Trophoblast cell (in vitro differentiated cells and primary cell): ENCODE data around the gene PATL1.
A peak's percentile ranks its signal among the peaks of the same experiment; 100 is the strongest.

Experiments
- DNase-seq, 2 donors: peaks; one replicate each; pipeline ENCODE4 v3.0.0-alpha.2; 2016
- H2AFZ ChIP-seq: 2 replicates; pipeline ENCODE4 v1.6.1; 2013; ENCODE audit warnings: low read length, moderate library complexity, mild to moderate bottlenecking; ENCODE audit not compliant: insufficient read depth, poor library complexity
- H2AK5ac ChIP-seq: 2 replicates; pipeline ENCODE4 v1.6.1; 2013; ENCODE audit warnings: mild to moderate bottlenecking, low read length
- H2BK120ac ChIP-seq: 2 replicates; pipeline ENCODE4 v1.6.1; 2013; ENCODE audit warnings: low read length, mild to moderate bottlenecking, moderate library complexity; ENCODE audit not compliant: insufficient read depth, poor library complexity
- H2BK12ac ChIP-seq: 2 replicates; pipeline ENCODE4 v1.6.1; 2013; ENCODE audit warnings: mild to moderate bottlenecking, low read length, moderate library complexity
- H2BK5ac ChIP-seq: 2 replicates; pipeline ENCODE4 v1.6.1; 2013; ENCODE audit warnings: low read length, low read depth, moderate library complexity, mild to moderate bottlenecking; ENCODE audit not compliant: poor library complexity
- H3K14ac ChIP-seq: 2 replicates; pipeline ENCODE4 v1.6.1; 2013; ENCODE audit warnings: mild to moderate bottlenecking, low read length
- H3K18ac ChIP-seq: 2 replicates; pipeline ENCODE4 v1.6.1; 2013; ENCODE audit warnings: mild to moderate bottlenecking, low read length
- H3K23ac ChIP-seq: 2 replicates; pipeline ENCODE4 v1.6.1; 2013; ENCODE audit warnings: low read length
- H3K27ac ChIP-seq: 2 replicates; pipeline ENCODE4 v1.5.1; 2013; ENCODE audit warnings: low read depth, mild to moderate bottlenecking, inconsistent platforms, low read length, moderate library complexity
- H3K27me3 ChIP-seq: 2 replicates; pipeline ENCODE4 v1.6.1; 2013; ENCODE audit warnings: inconsistent platforms, mild to moderate bottlenecking, low read length, moderate library complexity; ENCODE audit not compliant: insufficient read depth
- H3K36me3 ChIP-seq, 2 experiments: 1 replicate in 1 of 2; 2 replicates in 1 of 2; pipeline ENCODE4 v1.6.1; 2013; ENCODE audit warnings: low read length in 2 of 2, mild to moderate bottlenecking in 2 of 2, moderate library complexity in 1 of 2; ENCODE audit not compliant: insufficient read depth in 2 of 2, control insufficient read depth in 1 of 2
- H3K4ac ChIP-seq: 2 replicates; pipeline ENCODE4 v1.6.1; 2013; ENCODE audit warnings: low read depth, mild to moderate bottlenecking, low read length, moderate library complexity
- H3K4me1 ChIP-seq, 2 experiments: 1 replicate in 1 of 2; 2 replicates in 1 of 2; pipeline ENCODE4 v1.6.1; 2013; ENCODE audit warnings: low read length in 2 of 2, mild to moderate bottlenecking in 2 of 2, moderate library complexity in 1 of 2; ENCODE audit not compliant: insufficient read depth in 2 of 2, control insufficient read depth in 1 of 2
- H3K4me2 ChIP-seq: 2 replicates; pipeline ENCODE4 v1.6.1; 2013; ENCODE audit warnings: inconsistent platforms, mild to moderate bottlenecking, low read length, moderate library complexity
- H3K4me3 ChIP-seq: 2 replicates; pipeline ENCODE4 v1.5.1; 2013; ENCODE audit warnings: mild to moderate bottlenecking, low read depth, low read length, inconsistent platforms
- H3K79me1 ChIP-seq: one replicate; pipeline ENCODE4 v1.6.1; 2013; ENCODE audit warnings: low read length
- H3K79me2 ChIP-seq: 2 replicates; pipeline ENCODE4 v1.6.1; 2013; ENCODE audit warnings: low read length, mild to moderate bottlenecking; ENCODE audit not compliant: control insufficient read depth, insufficient read depth, poor library complexity
- H3K9ac ChIP-seq: 2 replicates; pipeline ENCODE4 v1.6.1; 2013; ENCODE audit warnings: mild to moderate bottlenecking, low read length
- H3K9me3 ChIP-seq: 2 replicates; pipeline ENCODE4 v1.6.1; 2013; ENCODE audit warnings: low read depth, mild to moderate bottlenecking, control low read depth, inconsistent platforms, low read length; ENCODE audit not compliant: insufficient read depth
- H4K12ac ChIP-seq: 2 replicates; pipeline ENCODE4 v1.6.1; 2013; ENCODE audit warnings: low read depth, mild to moderate bottlenecking, low read length, moderate library complexity
- H4K8ac ChIP-seq: 2 replicates; pipeline ENCODE4 v1.6.1; 2013; ENCODE audit warnings: low read depth, mild to moderate bottlenecking, low read length, moderate library complexity
- H4K91ac ChIP-seq: one replicate; pipeline ENCODE4 v1.6.1; 2013; ENCODE audit warnings: low read depth, mild to moderate bottlenecking, low read length, moderate library complexity
- WGBS: extraction: QIAGEN DNeasy Blood & Tissue Kit; methylation state at CpG from one replicate; pipeline ENCODE4 v1.1.7; 2013; ENCODE audit warnings: missing lambda C conversion rate; ENCODE audit not compliant: insufficient read length, insufficient coverage; ENCODE audit errors: extremely low coverage; 5-methylcytosine and 5-hydroxymethylcytosine counted together

PATL1 gene

GRCh38 chr11:59615637-59616395, 53.0 kb downstream of the PATL1 start, which contains the start of gene OSBP:
Gene OSBP, minus strand, starts transcription at chr11:59615774. Its CDS starts 110 bp downstream, at chr11:59615664.
- Histone ChIP-seq H4K12ac (peak within 1 kb of the TSS; percentile 99), H2BK120ac (peak within 1 kb of the TSS; percentile 86), H3K4ac (peak within 1 kb of the TSS; percentile 59), H4K8ac (peak within 1 kb of the TSS; percentile 98), H3K4me3 (peak within 1 kb of the TSS; percentile 99), H3K9ac (peak within 1 kb of the TSS; percentile 88), H3K4me2 (peak within 1 kb of the TSS; percentile 94), H3K9me3 (no peaks in the 10 kb centered on the region), H3K4me1 (peaks cover 5 to 6% of the 10 kb centered on the region in 2 experiments), H3K27me3 (no peaks in the 10 kb centered on the region), H3K18ac (peak within 1 kb of the TSS; percentile 98), H2BK12ac (no peak within 1 kb of the TSS), H2AFZ (peak within 1 kb of the TSS; percentile 100), H3K36me3 (peaks cover under 1 to 4% of the 10 kb centered on the region in 2 experiments), H3K14ac (peak within 1 kb of the TSS; percentile 99), H3K27ac (peak within 1 kb of the TSS; percentile 93), H3K23ac (no peak within 1 kb of the TSS), H2BK5ac (peak within 1 kb of the TSS; percentile 89), H3K79me1 (peaks cover 7% of the 10 kb centered on the region), H4K91ac (peak within 1 kb of the TSS; percentile 97), H2AK5ac (peak within 1 kb of the TSS; percentile 94), H3K79me2 (peaks cover 13% of the 10 kb centered on the region)
- WGBS: no CpG with 5 or more reads among the region's 55 CpGs
- peak; percentile 100 for DNase-seq

GRCh38 chr11:59615120-59615636, 53.7 kb downstream of the PATL1 start:
- Histone ChIP-seq H3K27me3 (no peaks in the 10 kb centered on the region), H4K91ac (peak overlapping the region; percentile 97), H4K8ac (peak overlapping the region; percentile 98), H3K36me3 (peaks cover 5 to 6% of the 10 kb centered on the region in 2 experiments), H2BK12ac (no peak overlapping the region), H4K12ac (peak overlapping the region; percentile 99), H2AK5ac (peak overlapping the region; percentile 94), H3K23ac (no peak overlapping the region), H3K4me3 (peak overlapping the region; percentile 99), H2BK120ac (peak overlapping the region; percentile 86), H2AFZ (peak overlapping the region; percentile 100), H2BK5ac (peak overlapping the region; percentile 89), H3K79me2 (peaks cover 13% of the 10 kb centered on the region), H3K4me1 (peaks cover 5 to 6% of the 10 kb centered on the region in 2 experiments), H3K4ac (peak overlapping the region; percentile 59), H3K14ac (peak overlapping the region; percentile 99), H3K4me2 (peak overlapping the region; percentile 94), H3K9me3 (no peaks in the 10 kb centered on the region), H3K27ac (peak overlapping the region; percentile 93), H3K79me1 (peaks cover 7% of the 10 kb centered on the region), H3K9ac (peak overlapping the region; percentile 88), H3K18ac (peak overlapping the region; percentile 98)
- DNase-seq: peak in 1 of 2 donors; percentile 52
- WGBS: no CpG with 5 or more reads among the region's 51 CpGs

- DNase-seq: peak in 1 of 2 donors; percentile 12
- no peak overlapping the region for H2AFZ ChIP-seq
- no CpG with 5 or more reads among the region's 13 CpGs for WGBS
Measured at GRCh38 chr11:59614277-59615119, 54.3 kb downstream of the PATL1 start.

More at GRCh38 chr11:59614277-59615119, 54.3 kb downstream of the PATL1 start:
- H3K27ac ChIP-seq: peak overlapping the region; percentile 93
- no peak overlapping the region for H2AK5ac ChIP-seq
- peak overlapping the region; percentile 75 for H3K4ac ChIP-seq
- H3K14ac ChIP-seq: peak overlapping the region; percentile 99
- H4K8ac ChIP-seq: no peak overlapping the region
- H3K9ac ChIP-seq: peak overlapping the region; percentile 69
- peak overlapping the region; percentile 4 for H4K12ac ChIP-seq
- H2BK120ac ChIP-seq: peak overlapping the region; percentile 5
- H3K18ac ChIP-seq: peak overlapping the region; percentile 98
- no peak overlapping the region for H3K23ac ChIP-seq
- H3K4me1 ChIP-seq: peaks cover 5 to 6% of the 10 kb centered on the region in 2 experiments
- H2BK5ac ChIP-seq: no peak overlapping the region
- no peaks in the 10 kb centered on the region for H3K27me3 ChIP-seq
- peaks cover 7% of the 10 kb centered on the region for H3K79me1 ChIP-seq
- H4K91ac ChIP-seq: no peak overlapping the region
- H3K36me3 ChIP-seq: peaks cover 6 to 10% of the 10 kb centered on the region in 2 experiments
- peak overlapping the region; percentile 99 for H3K4me3 ChIP-seq
- H3K9me3 ChIP-seq: no peaks in the 10 kb centered on the region
- peak overlapping the region; percentile 94 for H3K4me2 ChIP-seq
- H3K79me2 ChIP-seq: peaks cover 13% of the 10 kb centered on the region
- H2BK12ac ChIP-seq: no peak overlapping the region
